Dermis blood vessel endothelial cell (primary cell): ENCODE measurements around the gene TADA2A. TPM values are rescaled to one million over a fixed set of nuclear protein-coding genes. Genes with fewer than 3 reads are reported as not detected.
"Not testable (repeated sequence)": the region's sequence is repeated elsewhere in the genome, so short reads cannot be mapped to it uniquely, and the experiment has no call there.

ENCODE experiments used
- DNase-seq: peaks from one replicate; pipeline ENCODE4 v3.0.0; 2010
- total RNA-seq: library from RNA; depleted of rRNA; stranded (reverse); fragments of >200 nt; gene quantifications from 2 replicates; pipeline ENCODE4 v1.2.3, GENCODE V29; 2014

Gene TADA2A
- total RNA-seq, 1 donor from 2014 or later = 22.3 TPM

DNA sequence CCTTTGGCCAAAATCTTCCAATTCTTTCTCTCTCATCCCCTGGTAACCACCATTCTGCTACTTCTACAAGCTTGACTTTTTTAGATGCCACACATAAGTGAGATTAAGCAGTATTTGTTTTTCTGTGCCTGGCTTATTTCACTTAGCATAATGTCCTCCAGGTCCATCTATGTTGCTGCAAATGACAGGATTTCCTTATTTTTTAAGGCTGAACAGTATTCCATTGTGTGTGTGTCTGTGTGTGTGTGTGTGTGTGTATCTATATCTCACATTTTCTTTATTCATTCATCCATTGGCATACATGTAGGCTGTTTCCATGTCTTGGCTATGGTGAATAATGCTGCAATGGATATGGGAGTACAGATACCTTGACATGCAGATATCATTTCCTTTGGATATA lies 6.2 kb upstream of the TADA2A start:
- DNase-seq = no peak

DNA sequence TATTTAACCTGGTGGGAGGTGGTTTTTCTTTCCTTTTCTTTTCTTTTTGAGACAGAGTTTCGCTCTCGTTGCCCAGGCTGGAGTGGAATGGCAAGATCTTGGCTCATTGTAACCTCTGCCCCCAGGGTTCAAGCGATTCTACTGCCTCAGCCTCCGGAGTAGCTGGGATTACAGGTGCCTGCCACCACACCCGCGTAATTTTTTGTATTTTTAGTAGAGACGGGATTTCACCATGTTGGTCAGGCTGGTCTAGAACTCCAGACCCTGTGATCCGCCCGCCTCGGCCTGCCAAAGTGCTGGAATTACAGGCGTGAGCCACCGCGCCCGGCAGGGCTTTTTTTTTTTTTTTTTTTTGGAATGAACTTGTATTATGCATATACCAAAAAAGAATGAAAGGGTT lies 1.2 kb upstream of the TADA2A start:
- not testable (repeated sequence) for DNase-seq

DNA sequence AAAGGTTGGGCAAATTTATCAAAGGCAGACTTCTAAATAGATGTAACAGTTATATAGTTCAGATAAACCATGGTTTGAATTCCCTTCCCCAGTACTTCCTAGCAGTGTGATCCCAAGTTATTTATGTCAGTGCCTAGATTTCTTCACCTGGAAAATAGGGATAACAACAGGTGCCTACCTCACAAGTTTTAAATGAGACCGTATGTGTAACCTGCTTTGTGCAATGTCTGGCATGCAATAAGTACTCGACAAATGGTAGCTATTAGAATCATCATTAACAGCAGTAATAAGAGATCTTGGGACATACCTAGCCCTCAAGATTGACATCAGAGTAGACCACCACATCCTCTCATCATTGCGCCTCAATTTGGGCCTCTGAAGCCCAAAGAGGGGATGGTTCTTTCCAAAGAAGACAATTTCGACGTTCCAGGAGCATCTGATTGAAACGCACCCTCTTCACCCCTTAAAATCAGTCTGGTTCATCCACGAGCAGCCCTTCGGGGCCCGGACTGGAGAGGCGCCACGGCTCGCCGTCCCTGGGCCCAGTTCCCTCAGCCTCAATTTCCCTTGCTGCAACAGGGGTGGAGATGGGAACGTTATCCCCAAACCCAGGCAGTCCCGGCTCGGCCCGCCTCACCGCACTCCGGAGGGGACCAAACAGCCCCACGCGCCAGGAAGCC lies 591 bp upstream of the TADA2A start:
- peak; percentile 32 for DNase-seq

DNA sequence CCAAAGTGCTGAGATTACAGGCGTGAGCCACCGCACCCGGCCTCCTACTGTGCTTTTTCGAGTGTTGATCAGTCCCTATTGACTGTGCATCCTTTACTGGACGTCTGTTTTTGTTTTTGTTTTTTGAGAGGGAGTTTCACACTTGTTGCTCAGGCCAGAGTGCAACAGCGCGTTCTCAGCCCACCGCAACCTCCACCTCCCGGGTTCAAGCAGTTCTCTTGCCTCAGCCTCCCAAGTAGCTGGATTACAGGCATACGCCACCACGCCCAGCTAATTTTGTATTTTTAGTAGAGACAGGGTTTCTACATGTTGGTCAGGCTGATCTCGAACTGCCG lies 1.4 kb downstream of the TADA2A start:
- DNase-seq = not testable (repeated sequence)

DNA sequence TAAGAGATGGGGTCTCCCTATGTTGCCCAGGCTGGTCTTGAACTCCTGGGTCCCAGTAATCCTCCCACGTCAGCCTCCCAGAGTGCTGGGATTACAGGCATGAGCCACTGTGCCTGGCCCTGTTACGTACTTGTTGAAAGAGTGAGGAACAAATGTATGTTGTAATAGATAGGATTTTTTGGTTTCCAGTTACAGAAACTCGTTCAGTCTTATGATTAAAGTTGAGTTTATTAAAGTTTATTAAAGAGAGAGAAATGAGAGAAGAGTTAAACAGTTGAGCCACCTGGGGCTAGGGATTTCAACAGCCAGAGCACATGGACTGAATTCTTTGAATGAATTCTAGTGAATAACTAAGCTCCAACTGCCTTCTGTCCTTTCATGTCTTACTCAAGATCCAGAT lies 3.7 kb downstream of the TADA2A start:
- no peak for DNase-seq

- peak; percentile 38 for DNase-seq
Measured at GRCh38 chr17:37413875-37414519, 7.3 kb downstream of the TADA2A start.

GRCh38 chr17:37417852-37418251 lies 11.2 kb downstream of the TADA2A start:
- no peak for DNase-seq

GRCh38 chr17:37422971-37423625 lies 16.4 kb downstream of the TADA2A start:
- DNase-seq = no peak

DNA sequence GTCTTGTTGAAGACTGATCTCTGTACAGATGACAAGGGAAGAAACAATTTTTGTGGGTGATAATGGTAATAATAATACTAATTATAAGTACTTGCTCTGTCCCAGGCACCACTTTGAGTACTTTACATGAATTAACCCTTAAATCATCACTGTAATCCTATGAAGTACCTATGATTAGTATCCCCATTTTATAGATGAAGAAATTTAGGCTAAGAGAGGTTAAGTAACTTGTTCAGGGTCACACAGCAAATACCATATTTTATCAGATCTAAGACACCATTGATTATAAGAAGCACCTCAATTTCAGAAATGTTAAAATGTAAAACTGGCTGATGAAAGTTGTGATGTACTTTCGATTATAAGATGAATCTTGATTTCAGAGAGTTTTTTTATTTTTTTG lies 18.6 kb downstream of the TADA2A start:
- DNase-seq = no peak

DNA sequence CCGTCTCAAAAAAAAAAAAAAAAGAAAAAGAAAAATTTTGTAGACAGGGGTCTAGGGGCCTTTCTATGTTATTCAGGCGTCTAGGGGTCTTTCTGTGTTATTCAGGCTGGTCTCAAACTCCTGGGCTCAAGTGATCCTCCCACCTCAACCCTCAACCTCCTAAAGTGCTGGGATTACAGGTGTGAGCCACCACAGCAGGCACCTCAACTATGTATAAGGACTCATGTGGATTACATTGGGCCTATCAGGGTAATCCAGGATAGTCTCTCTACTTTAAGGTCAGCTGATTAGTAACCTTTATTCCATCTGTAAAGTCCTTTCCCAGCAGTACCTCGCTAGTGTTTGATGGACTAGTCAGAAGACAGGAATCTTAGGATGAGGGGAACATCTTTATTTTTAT lies 22.4 kb downstream of the TADA2A start:
- DNase-seq = no peak

DNA sequence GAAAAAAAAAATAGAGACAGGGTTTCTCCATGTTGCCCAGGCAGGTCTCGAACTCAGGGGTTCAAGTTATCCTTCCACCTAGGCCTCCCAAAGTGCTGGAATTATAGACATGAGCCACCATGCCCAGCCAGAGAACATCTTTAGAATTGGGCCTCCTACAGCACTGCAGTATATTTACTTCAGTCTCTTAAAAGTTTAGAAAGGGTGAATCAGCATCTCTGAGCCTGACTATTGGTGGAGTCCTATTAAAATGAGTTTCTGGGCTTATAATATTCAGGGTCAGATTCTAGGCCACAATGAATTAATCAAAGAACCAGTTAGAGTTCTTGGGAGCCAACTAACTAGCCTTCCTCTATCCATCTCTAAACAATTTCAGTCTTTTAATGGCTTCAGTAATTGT lies 22.8 kb downstream of the TADA2A start:
- DNase-seq = no peak

- no peak for DNase-seq
Measured at GRCh38 chr17:37430051-37430627, 23.5 kb downstream of the TADA2A start.

DNA sequence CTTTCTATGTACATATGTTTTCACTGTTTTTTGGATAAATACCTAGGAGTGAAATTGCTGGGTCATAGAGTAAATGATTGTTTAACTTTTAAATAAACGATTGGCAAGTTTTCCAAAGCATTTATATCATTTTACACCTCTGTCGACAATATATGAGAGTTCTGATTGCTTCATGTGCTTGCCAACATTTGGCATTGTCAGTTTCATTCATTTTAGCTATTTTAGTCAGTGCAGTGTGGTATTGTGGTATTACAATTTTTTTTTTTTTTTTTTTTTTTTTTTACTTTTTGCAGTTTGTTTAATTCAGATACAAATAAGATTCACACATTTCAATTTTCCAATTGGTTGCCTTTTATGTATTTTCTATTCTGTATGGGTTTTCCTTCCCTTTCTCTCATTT lies 26.0 kb downstream of the TADA2A start:
- no peak for DNase-seq

DNA sequence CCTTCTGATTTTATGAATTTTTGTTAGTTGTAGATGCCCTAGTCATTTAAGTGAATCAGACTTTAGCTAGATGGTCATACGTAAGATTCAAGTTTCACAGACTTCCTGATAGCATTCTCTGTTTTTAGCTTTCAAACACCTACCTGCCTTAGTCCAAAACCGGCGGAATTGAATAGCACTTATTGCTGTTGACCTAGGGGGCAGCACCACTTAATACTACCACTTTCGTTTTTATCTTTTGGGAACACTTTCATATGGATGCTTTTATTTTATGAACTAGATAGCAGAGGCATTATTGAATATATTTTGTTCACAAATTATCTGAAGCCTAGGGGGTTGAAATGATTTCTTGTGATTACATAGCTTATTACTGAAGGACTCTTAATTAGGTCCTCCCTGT lies 31.5 kb downstream of the TADA2A start:
- peak; percentile 21 for DNase-seq

DNA sequence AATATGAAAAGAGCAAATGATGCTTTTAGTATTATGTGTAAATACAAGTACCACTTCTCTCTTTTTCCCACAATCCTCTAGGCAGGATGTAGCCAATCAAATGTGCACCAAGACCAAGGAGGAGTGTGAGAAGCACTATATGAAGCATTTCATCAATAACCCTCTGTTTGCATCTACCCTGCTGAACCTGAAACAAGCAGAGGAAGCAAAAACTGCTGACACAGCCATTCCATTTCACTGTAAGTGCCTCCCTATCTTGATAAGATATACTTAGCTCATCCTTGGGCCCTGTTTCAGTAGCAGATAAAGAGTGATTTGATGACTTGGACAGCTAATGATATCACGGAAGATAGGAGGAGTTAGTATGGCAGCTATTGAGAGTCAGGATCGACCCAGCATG lies 33.7 kb downstream of the TADA2A start:
- DNase-seq = no peak

DNA sequence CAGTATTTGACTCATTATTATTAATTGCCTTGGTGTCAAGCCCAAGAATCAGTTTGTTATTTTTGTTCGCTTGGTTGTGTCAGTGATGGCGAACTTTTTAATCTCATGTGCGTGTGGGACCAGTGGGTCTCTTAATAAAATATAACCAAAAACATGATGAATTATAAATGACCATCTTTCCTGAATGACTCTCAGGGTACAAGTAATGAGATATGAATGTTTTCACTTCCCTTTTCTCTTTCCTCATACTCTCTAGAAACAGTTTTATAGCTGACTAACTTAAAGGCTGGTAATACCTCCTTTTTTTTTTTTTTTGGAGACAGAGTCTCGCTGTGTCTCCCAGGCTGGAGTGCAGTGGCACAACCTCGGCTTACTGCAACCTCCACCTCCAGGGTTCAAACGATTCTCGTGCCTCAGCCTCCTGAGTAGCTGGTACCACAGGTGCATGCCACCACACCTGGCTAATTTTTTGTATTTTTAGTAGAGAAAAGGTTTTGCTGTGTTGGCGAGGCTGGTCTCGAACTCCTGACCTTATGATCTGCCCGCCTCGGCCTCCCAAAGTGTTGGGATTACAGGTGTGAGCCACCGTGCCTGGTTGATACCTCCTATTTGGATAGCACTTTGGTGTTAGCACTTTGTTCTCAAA lies 34.8 kb downstream of the TADA2A start:
- not testable (repeated sequence) for DNase-seq

DNA sequence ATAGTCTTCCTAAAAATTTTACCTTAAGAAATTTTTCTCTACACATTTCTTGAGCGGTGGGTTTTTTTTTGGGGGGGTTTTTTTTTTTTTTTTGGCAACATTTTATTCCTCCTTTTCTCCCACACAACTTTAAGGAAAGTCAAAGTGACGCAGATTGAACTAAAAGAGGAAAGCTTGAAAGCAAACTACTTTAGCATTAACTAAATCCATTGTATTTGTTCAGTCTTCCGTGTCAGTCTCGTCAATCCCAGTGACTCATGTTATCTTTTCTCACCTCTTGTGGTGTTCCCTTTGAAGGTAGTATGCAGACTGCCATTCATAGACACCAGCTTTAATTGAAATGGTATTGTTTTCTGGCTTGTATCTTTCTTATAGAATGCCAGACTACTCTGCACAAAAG lies 39.3 kb downstream of the TADA2A start:
- peak; percentile 20 for DNase-seq

GRCh38 chr17:37447641-37448040 lies 41.0 kb downstream of the TADA2A start:
- peak; percentile 34 for DNase-seq

- DNase-seq = peak; percentile 11
Measured at GRCh38 chr17:37450112-37450511, 43.4 kb downstream of the TADA2A start.

DNA sequence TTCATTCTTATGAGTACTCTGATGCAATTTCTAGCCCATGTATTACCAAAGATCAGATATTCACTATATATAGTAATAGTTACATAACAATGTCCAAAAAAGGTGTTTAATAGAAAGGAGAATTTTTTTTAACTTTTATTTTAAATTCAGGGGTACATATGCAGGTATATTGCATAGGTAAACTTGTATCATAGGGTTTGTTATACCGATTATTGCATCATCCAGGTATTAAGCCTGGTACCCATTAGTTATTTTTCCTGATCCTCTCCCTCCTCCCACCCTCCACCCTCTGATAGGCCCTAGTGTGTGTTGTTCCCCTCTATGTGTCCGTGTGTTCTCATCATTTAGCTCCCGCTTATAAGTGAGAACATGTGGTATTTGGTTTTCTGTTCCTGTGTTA lies 51.1 kb downstream of the TADA2A start:
- DNase-seq = not testable (repeated sequence)

DNA sequence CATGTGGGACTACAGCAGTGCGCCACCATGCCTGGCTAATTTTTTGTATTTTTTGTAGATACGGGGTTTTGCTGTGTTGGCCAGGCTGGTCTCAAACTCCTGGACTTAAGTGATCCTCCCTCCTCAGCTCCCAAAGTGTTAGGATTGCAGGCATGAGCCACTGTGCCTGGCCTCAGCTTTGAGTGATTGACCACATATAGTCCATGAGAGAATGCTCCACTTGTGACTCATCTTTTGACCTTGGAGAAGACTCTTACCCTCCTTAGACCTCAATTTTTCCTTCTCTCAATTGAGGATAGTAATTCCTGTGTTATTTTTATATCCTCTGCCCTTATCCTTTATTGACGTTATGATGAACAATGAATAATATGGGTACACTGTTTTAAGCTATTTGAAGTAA lies 52.1 kb downstream of the TADA2A start:
- peak; percentile 21 for DNase-seq

DNA sequence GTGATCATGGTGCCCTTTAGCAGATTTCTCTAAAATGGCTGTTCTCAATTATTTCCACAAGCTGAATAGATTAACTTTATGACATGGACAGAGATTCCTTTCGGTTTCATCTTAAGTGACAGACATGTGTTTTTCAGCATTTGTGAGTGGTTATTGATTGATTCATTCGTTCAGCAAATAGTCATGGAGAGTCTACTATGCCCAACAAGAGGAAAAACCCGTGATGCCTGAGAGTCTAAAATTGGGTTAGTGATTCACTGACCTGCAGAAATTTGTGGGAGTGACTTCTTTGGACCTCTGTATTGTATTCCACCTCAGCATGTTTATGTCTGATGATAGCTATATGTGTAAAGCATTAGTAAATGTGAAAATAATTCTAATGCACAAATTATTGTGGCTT lies 55.0 kb downstream of the TADA2A start:
- no peak for DNase-seq

DNA sequence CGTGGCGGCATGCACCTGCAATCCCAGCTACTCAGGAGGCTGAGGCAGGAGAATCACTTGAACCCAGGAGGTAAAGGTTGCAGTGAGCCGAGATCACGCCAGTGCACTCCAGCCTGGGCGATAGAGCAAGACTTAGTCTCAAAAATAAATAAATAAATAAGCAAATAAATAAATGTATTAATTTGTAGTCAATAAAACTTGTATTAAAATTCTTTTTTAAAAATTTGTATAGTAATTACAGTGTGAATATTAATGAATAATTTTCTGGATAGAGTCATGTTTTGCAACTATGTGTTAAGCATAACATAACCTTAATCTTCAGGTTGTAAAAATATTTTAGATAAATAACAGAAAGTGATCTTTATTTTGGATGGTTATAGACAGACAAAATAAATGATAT lies 55.8 kb downstream of the TADA2A start:
- DNase-seq = no peak
